Glomerular endothelial cell (primary cell): ENCODE data around the gene ZNF778. TPM values are rescaled to one million over a fixed set of nuclear protein-coding genes. Genes with fewer than 3 reads are reported as not detected.
"Not testable (repeated sequence)": the region's sequence is repeated elsewhere in the genome, so short reads cannot be mapped to it uniquely, and the experiment has no call there.

Experiments
- DNase-seq: peaks from one replicate; pipeline ENCODE4 v3.0.0-alpha.2; 2011; ENCODE audit warnings: low read depth, low spot score; ENCODE audit errors: extremely low read depth
- total RNA-seq: library from RNA; depleted of rRNA; stranded (reverse); fragments of >200 nt; gene quantifications from 2 replicates; pipeline ENCODE4 v1.2.3, GENCODE V29; 2015

Gene ZNF778
- total RNA-seq, 1 donor from 2014 or later: 7.9 TPM

- no peak for DNase-seq
Observed at GRCh38 chr16:89248196-89248982, 30.9 kb downstream of the ZNF778 start.

- DNase-seq: no peak
Observed at GRCh38 chr16:89253548-89254287, 36.2 kb downstream of the ZNF778 start.

- no peak for DNase-seq
Observed at GRCh38 chr16:89256651-89257254, 39.2 kb downstream of the ZNF778 start.

GRCh38 chr16:89257281-89257731 is 39.8 kb downstream of the ZNF778 start:
- no peak for DNase-seq

GRCh38 chr16:89257757-89258465 is 40.4 kb downstream of the ZNF778 start:
- DNase-seq: no peak

- DNase-seq: not testable (repeated sequence)
Observed at GRCh38 chr16:89259901-89260300, 42.4 kb downstream of the ZNF778 start.

GRCh38 chr16:89261691-89262563 is 44.4 kb downstream of the ZNF778 start:
- DNase-seq: no peak

- DNase-seq: no peak
Observed at GRCh38 chr16:89264800-89265550, 47.5 kb downstream of the ZNF778 start.

GRCh38 chr16:89265647-89266046 is 48.1 kb downstream of the ZNF778 start:
- no peak for DNase-seq

GRCh38 chr16:89266521-89267134 is 49.1 kb downstream of the ZNF778 start:
- DNase-seq: no peak

GRCh38 chr16:89267746-89268145 is 50.2 kb downstream of the ZNF778 start:
- DNase-seq: not testable (repeated sequence)

GRCh38 chr16:89268585-89268984 is 51.1 kb downstream of the ZNF778 start:
- no peak for DNase-seq

- no peak for DNase-seq
Observed at GRCh38 chr16:89268987-89269735, 51.7 kb downstream of the ZNF778 start.

- DNase-seq: no peak
Observed at GRCh38 chr16:89269805-89270665, 52.5 kb downstream of the ZNF778 start.

GRCh38 chr16:89270666-89271345 is 53.3 kb downstream of the ZNF778 start:
- DNase-seq: no peak

GRCh38 chr16:89272631-89273030 is 55.1 kb downstream of the ZNF778 start:
- no peak for DNase-seq
